Type B pancreatic cell (in vitro differentiated cells): ENCODE measurements around the gene THOC5. TPM values are rescaled to one million over a fixed set of nuclear protein-coding genes. Genes with fewer than 3 reads are reported as not detected.
"Not testable (repeated sequence)": the region's sequence is repeated elsewhere in the genome, so short reads cannot be mapped to it uniquely, and the experiment has no call there.

Source experiments
- DNase-seq: peaks from one replicate; pipeline ENCODE4 v3.0.0; 2021; ENCODE audit warnings: mixed read lengths; ENCODE audit not compliant: unreplicated experiment; ENCODE audit errors: extremely low spot score
- H3K27ac Mint-ChIP-seq: 2 replicates; pipeline ENCODE4 v1.8.0; 2021; ENCODE audit warnings: mild to moderate bottlenecking, mixed read lengths
- H3K27me3 Mint-ChIP-seq: 2 replicates; pipeline ENCODE4 v1.8.0; 2021; ENCODE audit warnings: mixed read lengths
- H3K36me3 Mint-ChIP-seq: 2 replicates; pipeline ENCODE4 v1.8.0; 2021; ENCODE audit warnings: mixed read lengths
- H3K4me1 Mint-ChIP-seq: one replicate; pipeline ENCODE4 v1.8.0; 2021; ENCODE audit warnings: mixed read lengths; ENCODE audit not compliant: unreplicated experiment
- H3K4me3 Mint-ChIP-seq: 2 replicates; pipeline ENCODE4 v1.8.0; 2021; ENCODE audit warnings: mild to moderate bottlenecking, mixed read lengths
- H3K9me3 Mint-ChIP-seq: 2 replicates; pipeline ENCODE4 v1.8.0; 2021; ENCODE audit warnings: mixed read lengths
- total RNA-seq: library from RNA; stranded (reverse); gene quantifications from 2 replicates; pipeline ENCODE4 v1.2.1, GENCODE V29; 2021; ENCODE audit warnings: low replicate concordance
- TF ChIP-seq, protein P1 (sequence below): fragments of 200-600 bp; sonication (generic); conservative IDR thresholded peaks from 2 replicates; pipeline ENCODE4 v1.5.0; 2021; ENCODE audit warnings: antibody characterized with exemption, mild to moderate bottlenecking

Gene THOC5
- total RNA-seq, 1 donor from 2014 or later = 53.5 TPM

DNA sequence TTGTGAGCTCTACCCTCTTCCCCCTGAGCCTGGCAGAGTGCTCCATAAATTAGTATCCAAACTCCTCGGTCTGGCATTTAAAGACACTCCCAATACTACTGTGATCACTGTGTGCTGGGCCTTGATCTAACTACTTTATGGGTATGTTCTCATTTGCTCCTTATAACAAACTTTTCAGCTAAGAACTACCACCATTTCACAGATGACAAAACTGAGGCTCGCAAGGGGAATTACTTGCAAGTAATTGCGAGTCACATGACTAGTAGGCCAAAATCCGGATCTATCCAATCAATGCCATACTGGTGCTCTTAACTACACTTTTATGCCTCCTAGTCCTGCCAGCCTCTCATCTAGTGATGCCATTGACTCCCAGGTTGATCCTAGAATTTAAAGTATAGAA, 3.6 kb downstream of the THOC5 start:
- Mint-ChIP-seq H3K4me3 (no peak overlapping the region), H3K4me1 (peaks cover 8% of the 10 kb centered on the region), H3K27me3 (no peaks in the 10 kb centered on the region), H3K27ac (no peak overlapping the region), H3K36me3 (peaks cover 26% of the 10 kb centered on the region), H3K9me3 (no peaks in the 10 kb centered on the region)
- TF ChIP-seq, protein P1, sequence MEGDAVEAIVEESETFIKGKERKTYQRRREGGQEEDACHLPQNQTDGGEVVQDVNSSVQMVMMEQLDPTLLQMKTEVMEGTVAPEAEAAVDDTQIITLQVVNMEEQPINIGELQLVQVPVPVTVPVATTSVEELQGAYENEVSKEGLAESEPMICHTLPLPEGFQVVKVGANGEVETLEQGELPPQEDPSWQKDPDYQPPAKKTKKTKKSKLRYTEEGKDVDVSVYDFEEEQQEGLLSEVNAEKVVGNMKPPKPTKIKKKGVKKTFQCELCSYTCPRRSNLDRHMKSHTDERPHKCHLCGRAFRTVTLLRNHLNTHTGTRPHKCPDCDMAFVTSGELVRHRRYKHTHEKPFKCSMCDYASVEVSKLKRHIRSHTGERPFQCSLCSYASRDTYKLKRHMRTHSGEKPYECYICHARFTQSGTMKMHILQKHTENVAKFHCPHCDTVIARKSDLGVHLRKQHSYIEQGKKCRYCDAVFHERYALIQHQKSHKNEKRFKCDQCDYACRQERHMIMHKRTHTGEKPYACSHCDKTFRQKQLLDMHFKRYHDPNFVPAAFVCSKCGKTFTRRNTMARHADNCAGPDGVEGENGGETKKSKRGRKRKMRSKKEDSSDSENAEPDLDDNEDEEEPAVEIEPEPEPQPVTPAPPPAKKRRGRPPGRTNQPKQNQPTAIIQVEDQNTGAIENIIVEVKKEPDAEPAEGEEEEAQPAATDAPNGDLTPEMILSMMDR = no peak
- DNase-seq = no peak

GRCh38 chr22:29545045-29545444, 8.5 kb downstream of the THOC5 start:
- H3K36me3 Mint-ChIP-seq = peaks cover 36% of the 10 kb centered on the region
- not testable (repeated sequence) for H3K4me3 Mint-ChIP-seq, DNase-seq, H3K27ac Mint-ChIP-seq, H3K27me3 Mint-ChIP-seq, H3K4me1 Mint-ChIP-seq, H3K9me3 Mint-ChIP-seq

DNA sequence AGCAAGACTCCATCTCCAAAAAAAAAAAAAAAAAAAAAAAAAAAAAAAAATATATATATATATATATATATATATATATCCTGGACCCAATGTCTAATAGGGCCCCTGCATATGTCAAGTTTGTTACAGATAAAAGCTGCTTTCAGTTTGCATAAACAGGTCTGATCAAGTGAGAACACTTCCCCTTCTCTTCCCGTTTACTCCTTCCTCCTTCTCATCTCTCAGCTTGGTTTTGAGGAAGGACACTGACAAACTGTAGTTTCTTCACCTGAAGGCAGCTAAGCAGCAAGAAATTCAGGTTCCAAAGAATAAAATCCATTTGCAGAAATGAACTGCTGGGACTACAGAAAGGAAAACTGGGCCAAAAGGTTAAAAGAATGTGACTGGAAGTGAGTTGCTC, 11.7 kb downstream of the THOC5 start:
- Mint-ChIP-seq H3K27me3 (no peaks in the 10 kb centered on the region), H3K36me3 (peaks cover 29% of the 10 kb centered on the region), H3K27ac (no peak overlapping the region), H3K4me1 (no peaks in the 10 kb centered on the region), H3K9me3 (no peaks in the 10 kb centered on the region), H3K4me3 (no peak overlapping the region)
- TF ChIP-seq, protein P1 = no peak
- no peak for DNase-seq

DNA sequence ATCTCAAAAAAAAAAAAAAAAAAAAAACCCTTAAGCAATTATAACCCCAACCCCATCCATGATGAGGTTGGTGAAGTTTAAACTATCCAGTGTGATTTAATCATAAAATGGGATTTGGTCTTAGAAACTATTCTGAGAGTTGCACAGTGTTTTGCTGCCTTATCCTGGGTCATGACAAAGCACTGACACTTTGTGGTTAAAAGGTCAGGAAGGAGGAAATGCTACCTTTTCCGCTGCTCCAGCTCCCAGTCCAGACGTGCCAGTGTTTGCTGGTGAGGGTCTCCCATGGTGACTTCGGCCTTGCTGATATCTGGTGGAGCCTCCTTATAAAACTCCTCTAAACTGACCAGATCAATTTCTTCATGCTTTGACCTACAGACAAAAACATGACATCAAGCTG, 14.5 kb downstream of the THOC5 start:
- Mint-ChIP-seq H3K36me3 (peaks cover 44% of the 10 kb centered on the region), H3K9me3 (no peaks in the 10 kb centered on the region), H3K4me3 (no peak overlapping the region), H3K4me1 (no peaks in the 10 kb centered on the region), H3K27ac (no peak overlapping the region), H3K27me3 (no peaks in the 10 kb centered on the region)
- TF ChIP-seq, protein P1 = no peak
- no peak for DNase-seq

DNA sequence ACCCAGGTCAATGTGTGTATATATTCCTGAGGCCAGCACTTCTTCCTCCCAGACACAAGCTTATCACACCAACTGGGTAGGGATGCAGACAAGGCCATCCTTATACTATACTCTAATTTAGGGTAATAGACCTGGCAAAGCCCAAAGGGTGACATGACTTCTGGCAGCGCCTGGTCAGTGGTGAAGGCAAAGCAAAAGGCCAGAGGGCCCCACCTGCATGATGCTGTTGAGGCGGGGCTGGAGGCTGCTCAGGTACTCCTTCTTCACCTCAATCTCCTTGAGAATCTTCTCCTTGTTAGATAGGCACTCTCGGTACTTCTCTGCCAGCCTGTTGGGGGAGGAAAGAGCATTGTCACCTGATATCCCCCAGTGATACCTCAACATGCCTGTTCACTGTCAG, 17.1 kb downstream of the THOC5 start:
- Mint-ChIP-seq H3K27ac (no peak overlapping the region), H3K36me3 (peaks cover 42% of the 10 kb centered on the region), H3K9me3 (no peaks in the 10 kb centered on the region), H3K4me3 (no peak overlapping the region), H3K4me1 (no peaks in the 10 kb centered on the region), H3K27me3 (no peaks in the 10 kb centered on the region)
- no peak for DNase-seq
- TF ChIP-seq, protein P1 = no peak

DNA sequence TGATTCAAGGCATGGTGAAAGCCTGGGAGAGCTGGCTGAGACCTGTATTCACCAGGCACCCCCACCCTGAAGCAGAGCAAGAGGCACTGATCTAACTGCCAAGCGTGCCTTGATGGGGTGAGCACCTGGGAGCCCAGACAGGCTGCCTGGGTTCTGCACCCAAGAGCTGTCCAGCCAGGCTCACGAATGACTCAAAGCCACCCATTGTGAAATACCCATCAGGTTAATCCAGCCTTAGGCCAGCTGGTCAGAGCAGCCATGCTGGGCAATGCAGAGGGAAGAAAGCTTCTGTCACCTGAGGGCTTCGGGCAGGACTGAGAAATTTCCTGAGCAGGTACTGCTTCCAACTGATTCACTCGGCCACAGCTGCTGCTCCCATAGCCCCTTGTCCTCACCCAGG, 22.1 kb downstream of the THOC5 start:
- Mint-ChIP-seq H3K4me1 (no peaks in the 10 kb centered on the region), H3K4me3 (no peak overlapping the region), H3K27ac (no peak overlapping the region), H3K27me3 (no peaks in the 10 kb centered on the region), H3K9me3 (no peaks in the 10 kb centered on the region), H3K36me3 (peaks cover 34% of the 10 kb centered on the region)
- TF ChIP-seq, protein P1 = no peak
- DNase-seq = no peak
